Forelimb muscle (tissue), 1 donor: ENCODE measurements around the gene SERTAD2. TPM values are rescaled to one million over a fixed set of nuclear protein-coding genes. Genes with fewer than 3 reads are reported as not detected.

ENCODE experiments used
- DNase-seq: peaks from one replicate; pipeline ENCODE4 v3.0.0-alpha.2; 2013; ENCODE audit warnings: low read depth
- polyA plus RNA-seq: library from polyadenylated mRNA; unstranded; fragments of 120-200 nt; gene quantifications from one replicate; pipeline ENCODE4 v1.2.1, GENCODE V29; 2013; ENCODE audit not compliant: insufficient read length

The SERTAD2 gene
- polyA plus RNA-seq, 1 donor = 26.9 TPM

GRCh38 chr2:64586054-64586453 lies 67.7 kb downstream of the SERTAD2 start:
- no peak for DNase-seq

GRCh38 chr2:64582774-64583340 lies 70.9 kb downstream of the SERTAD2 start:
- no peak for DNase-seq

DNA sequence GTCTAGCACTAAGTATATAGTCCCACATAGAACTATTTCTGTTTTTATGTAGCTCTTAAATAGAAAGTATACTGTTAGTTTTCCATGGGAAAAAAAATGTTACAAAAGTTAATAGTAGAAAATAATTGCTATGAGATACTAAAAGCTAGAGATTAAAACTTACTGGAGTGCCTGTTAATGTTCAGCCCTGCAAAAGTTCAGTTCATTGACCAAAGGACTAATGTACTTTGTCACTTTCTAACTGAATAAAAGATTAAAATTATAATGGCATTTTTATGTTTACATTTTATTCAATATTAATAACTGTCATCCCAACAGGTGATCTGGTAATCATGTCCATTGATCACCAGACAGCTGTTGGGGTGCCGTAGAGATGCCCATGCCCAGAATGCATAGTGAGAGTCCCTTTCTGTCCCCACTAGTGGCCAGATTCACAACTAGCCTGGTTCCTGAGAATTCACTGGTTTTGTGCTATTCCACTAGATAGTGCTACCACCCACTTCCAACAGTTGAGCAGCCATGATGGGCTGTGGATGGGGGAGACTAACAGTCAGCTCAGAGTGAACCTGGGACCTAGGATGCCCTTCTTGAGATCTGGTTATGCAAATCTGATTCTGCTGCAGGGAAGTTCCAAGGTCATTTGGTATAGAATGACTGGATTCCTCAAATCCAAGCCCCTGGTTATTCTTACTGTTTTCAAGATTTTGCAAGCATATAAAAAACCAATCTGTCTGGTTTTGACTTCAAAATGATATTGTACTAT lies 71.8 kb downstream of the SERTAD2 start:
- no peak for DNase-seq

Other genes with a start within 250 kb of the SERTAD2 start
- gene LGALSL, start 199.8 kb downstream of the SERTAD2 start, polyA plus RNA-seq = 19.8 TPM
- gene AFTPH, start 129.6 kb downstream of the SERTAD2 start, polyA plus RNA-seq = 17.5 TPM